Measurements from ENCODE around the gene CFAP45. TPM values are rescaled to one million over a fixed set of nuclear protein-coding genes. Genes with fewer than 3 reads are reported as not detected.
A peak's percentile ranks its signal among the peaks of the same experiment; 100 is the strongest.

The CFAP45 gene
- polyA plus RNA-seq, 6 donors from 2014 or later = 0.29 to 0.93 (median 0.41) TPM; not detected in 1

GRCh38 chr1:159924791-159925718 lies 25.1 kb upstream of the CFAP45 start, which contains the start of gene TAGLN2:
Gene TAGLN2 (minus strand): TSS chr1:159925507. CDS start chr1:159920509, 4,998 bp downstream.
- H3K27me3 Mint-ChIP-seq = peaks cover 0 to 22% (median 8%) of the 10 kb centered on the region in 3 donors
- H3K36me3 Mint-ChIP-seq = peaks cover 9 to 31% of the 10 kb centered on the region in 2 donors
- H3K4me3 Mint-ChIP-seq = peak within 1 kb of the TSS; percentile 92 to 99 (median 96)
- ATAC-seq (ENCODE audit: low read depth in 2 of 2) (peak; percentile 44 to 52), DNase-seq (peak; percentile 92)
- peaks cover 0 to 3% (median 2%) of the 10 kb centered on the region in 7 donors for H3K9me3 Mint-ChIP-seq
- H3K4me1 Mint-ChIP-seq = peaks cover 57 to 73% (median 59%) of the 10 kb centered on the region in 3 donors
- H3K27ac Mint-ChIP-seq = peak within 1 kb of the TSS; percentile 99 to 100 (median 100)

GRCh38 chr1:159924025-159924790 lies 24.2 kb upstream of the CFAP45 start:
- Mint-ChIP-seq H3K36me3 (peaks cover 9 to 29% of the 10 kb centered on the region in 2 donors), H3K9me3 (peaks cover 0 to 3% (median 2%) of the 10 kb centered on the region in 7 donors), H3K27me3 (peaks cover 0 to 18% (median 5%) of the 10 kb centered on the region in 3 donors), H3K27ac (peak overlapping the region; percentile 99 to 100 (median 100)), H3K4me1 (peaks cover 63 to 79% (median 67%) of the 10 kb centered on the region in 3 donors), H3K4me3 (peak overlapping the region; percentile 92 to 99 (median 96))
- peak; percentile 68 for DNase-seq
- ATAC-seq (ENCODE audit: low read depth in 2 of 2) = peak; percentile 17 to 25

- peak; percentile 56 to 58 for ATAC-seq (ENCODE audit: low read depth in 2 of 2)
- Mint-ChIP-seq H3K36me3 (peaks cover 10 to 27% of the 10 kb centered on the region in 2 donors), H3K27ac (peak overlapping the region; percentile 99 to 100 (median 100)), H3K4me1 (peaks cover 59 to 75% (median 67%) of the 10 kb centered on the region in 3 donors), H3K27me3 (peaks cover 0 to 12% (median 0%) of the 10 kb centered on the region in 3 donors), H3K9me3 (peaks cover 0 to 3% (median 2%) of the 10 kb centered on the region in 7 donors), H3K4me3 (peak overlapping the region; percentile 92 to 99 (median 96))
- peak; percentile 97 for DNase-seq
These were observed 23.4 kb upstream of the CFAP45 start for GRCh38 chr1:159923203-159924024.

GRCh38 chr1:159922511-159923202 lies 22.7 kb upstream of the CFAP45 start:
- H3K4me3 Mint-ChIP-seq = peak overlapping the region; percentile 92 to 99 (median 96)
- peaks cover 18 to 35% of the 10 kb centered on the region in 2 donors for H3K36me3 Mint-ChIP-seq
- peaks cover 67 to 82% (median 74%) of the 10 kb centered on the region in 3 donors for H3K4me1 Mint-ChIP-seq
- H3K9me3 Mint-ChIP-seq = peaks cover 0 to 3% (median 2%) of the 10 kb centered on the region in 7 donors
- peaks cover 0 to 12% (median 0%) of the 10 kb centered on the region in 3 donors for H3K27me3 Mint-ChIP-seq
- H3K27ac Mint-ChIP-seq = peak overlapping the region; percentile 99 to 100 (median 100)
- ATAC-seq (ENCODE audit: low read depth in 2 of 2) (no peak), DNase-seq (no peak)

GRCh38 chr1:159921700-159922504 lies 21.9 kb upstream of the CFAP45 start:
- peaks cover 0 to 3% (median 2%) of the 10 kb centered on the region in 7 donors for H3K9me3 Mint-ChIP-seq
- peak in 1 of 2 donors; percentile 4 for ATAC-seq (ENCODE audit: low read depth in 2 of 2)
- peak overlapping the region; percentile 99 to 100 (median 100) for H3K27ac Mint-ChIP-seq
- H3K4me3 Mint-ChIP-seq = peak overlapping the region; percentile 92 to 99 (median 96)
- H3K4me1 Mint-ChIP-seq = peaks cover 71 to 84% (median 74%) of the 10 kb centered on the region in 3 donors
- peaks cover 22 to 38% of the 10 kb centered on the region in 2 donors for H3K36me3 Mint-ChIP-seq
- peak; percentile 51 for DNase-seq
- peaks cover 0 to 6% (median 0%) of the 10 kb centered on the region in 3 donors for H3K27me3 Mint-ChIP-seq

GRCh38 chr1:159921251-159921650 lies 21.3 kb upstream of the CFAP45 start:
- H3K36me3 Mint-ChIP-seq = peaks cover 22 to 38% of the 10 kb centered on the region in 2 donors
- peaks cover 0 to 6% (median 0%) of the 10 kb centered on the region in 3 donors for H3K27me3 Mint-ChIP-seq
- ATAC-seq (ENCODE audit: low read depth in 2 of 2) (peak; percentile 23 to 29), DNase-seq (peak; percentile 80)
- H3K9me3 Mint-ChIP-seq = peaks cover 0 to 3% (median 2%) of the 10 kb centered on the region in 7 donors
- peak overlapping the region; percentile 92 to 99 (median 96) for H3K4me3 Mint-ChIP-seq
- peak overlapping the region; percentile 99 to 100 (median 100) for H3K27ac Mint-ChIP-seq
- H3K4me1 Mint-ChIP-seq = peaks cover 66 to 83% (median 73%) of the 10 kb centered on the region in 3 donors

GRCh38 chr1:159920651-159921050 lies 20.7 kb upstream of the CFAP45 start:
- peaks cover 68 to 81% (median 73%) of the 10 kb centered on the region in 3 donors for H3K4me1 Mint-ChIP-seq
- H3K27me3 Mint-ChIP-seq = peaks cover 0 to 6% (median 0%) of the 10 kb centered on the region in 3 donors
- no peak for DNase-seq
- ATAC-seq (ENCODE audit: low read depth in 2 of 2) = no peak
- H3K9me3 Mint-ChIP-seq = peaks cover 0 to 3% (median 2%) of the 10 kb centered on the region in 7 donors
- peak overlapping the region in 7 of 8 donors; percentile 42 to 99 (median 93) for H3K4me3 Mint-ChIP-seq
- H3K27ac Mint-ChIP-seq = peak overlapping the region; percentile 99 to 100 (median 100)
- peaks cover 22 to 38% of the 10 kb centered on the region in 2 donors for H3K36me3 Mint-ChIP-seq

GRCh38 chr1:159920202-159920601 lies 20.2 kb upstream of the CFAP45 start:
- no peak for ATAC-seq (ENCODE audit: low read depth in 2 of 2)
- Mint-ChIP-seq H3K9me3 (peaks cover 0 to 3% (median 2%) of the 10 kb centered on the region in 7 donors), H3K4me3 (peak overlapping the region in 4 of 8 donors; percentile 25 to 96 (median 78)), H3K27me3 (peaks cover 0 to 6% (median 0%) of the 10 kb centered on the region in 3 donors), H3K27ac (peak overlapping the region; percentile 99 to 100 (median 100)), H3K36me3 (peaks cover 22 to 33% of the 10 kb centered on the region in 2 donors), H3K4me1 (peaks cover 63 to 77% (median 72%) of the 10 kb centered on the region in 3 donors)
- no peak for DNase-seq

- Mint-ChIP-seq H3K27ac (peak overlapping the region; percentile 89 to 100 (median 100)), H3K27me3 (peaks cover 0 to 6% (median 0%) of the 10 kb centered on the region in 3 donors), H3K4me3 (peak overlapping the region in 3 of 8 donors; percentile 9 to 69 (median 17)), H3K9me3 (peaks cover 0 to 3% (median 2%) of the 10 kb centered on the region in 7 donors), H3K4me1 (peaks cover 66 to 77% (median 74%) of the 10 kb centered on the region in 3 donors), H3K36me3 (peaks cover 21 to 30% of the 10 kb centered on the region in 2 donors)
- ATAC-seq (ENCODE audit: low read depth in 2 of 2) = no peak
- DNase-seq = no peak
These were observed 19.4 kb upstream of the CFAP45 start for GRCh38 chr1:159919236-159919865.

- ATAC-seq (ENCODE audit: low read depth in 2 of 2) (no peak), DNase-seq (no peak)
- Mint-ChIP-seq H3K36me3 (peaks cover 13 to 24% of the 10 kb centered on the region in 2 donors), H3K9me3 (no peaks in the 10 kb centered on the region), H3K4me3 (peak overlapping the region in 2 of 8 donors; percentile 1 to 72), H3K27ac (peak overlapping the region; percentile 48 to 100 (median 94)), H3K4me1 (peaks cover 66 to 81% (median 74%) of the 10 kb centered on the region in 3 donors), H3K27me3 (peaks cover 0 to 1% (median 0%) of the 10 kb centered on the region in 3 donors)
These were observed 18.6 kb upstream of the CFAP45 start for GRCh38 chr1:159918352-159919200.
